Measurements from ENCODE around the gene SH2D3A.

Gene SH2D3A

DNA sequence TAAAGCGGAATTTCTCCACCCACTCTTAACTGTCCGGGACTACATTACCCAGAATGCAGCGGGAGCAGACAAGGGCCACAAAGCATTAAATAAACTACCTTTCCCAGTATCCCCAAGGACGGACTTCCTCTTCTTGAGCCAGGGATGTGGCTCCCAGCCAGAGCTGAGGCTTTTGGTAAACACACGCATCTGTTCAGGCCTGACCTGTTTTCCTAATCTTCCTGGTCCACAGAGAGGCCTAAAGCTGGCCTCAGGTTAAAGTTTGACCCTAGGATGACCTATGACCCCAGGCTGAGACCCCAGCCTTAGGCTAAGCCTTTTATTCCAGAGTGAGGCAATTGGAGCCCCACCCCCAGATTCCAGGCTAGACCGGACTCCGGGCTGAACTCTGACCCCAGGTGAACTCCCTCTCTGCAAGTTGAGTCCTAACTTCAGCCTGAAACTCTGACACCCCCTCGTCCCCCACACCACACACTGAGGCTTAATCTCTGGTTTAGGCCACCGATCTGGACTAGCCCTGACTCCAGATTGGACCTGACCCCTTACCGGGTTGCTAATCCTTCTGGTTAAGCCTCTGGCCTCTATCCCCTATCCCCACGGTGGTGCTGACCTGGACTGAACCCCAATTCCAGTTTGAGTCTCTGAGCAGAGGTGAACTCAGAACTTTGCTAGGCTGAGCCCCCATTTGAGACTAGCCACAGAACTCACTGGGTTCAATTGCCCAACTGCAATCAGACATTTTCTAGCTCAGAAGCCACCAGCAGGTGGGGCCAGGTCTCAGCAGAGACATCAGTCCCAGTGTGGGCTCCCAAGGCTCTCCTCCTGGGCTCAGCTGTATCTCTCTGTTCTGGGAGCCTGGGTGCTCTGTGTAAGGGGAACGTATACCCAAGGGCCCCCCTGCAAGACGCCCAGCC is 29.1 kb downstream of the SH2D3A start:
- DNase-seq (ENCODE audit: low read depth in 2 of 2) = peak; percentile 64 to 68

DNA sequence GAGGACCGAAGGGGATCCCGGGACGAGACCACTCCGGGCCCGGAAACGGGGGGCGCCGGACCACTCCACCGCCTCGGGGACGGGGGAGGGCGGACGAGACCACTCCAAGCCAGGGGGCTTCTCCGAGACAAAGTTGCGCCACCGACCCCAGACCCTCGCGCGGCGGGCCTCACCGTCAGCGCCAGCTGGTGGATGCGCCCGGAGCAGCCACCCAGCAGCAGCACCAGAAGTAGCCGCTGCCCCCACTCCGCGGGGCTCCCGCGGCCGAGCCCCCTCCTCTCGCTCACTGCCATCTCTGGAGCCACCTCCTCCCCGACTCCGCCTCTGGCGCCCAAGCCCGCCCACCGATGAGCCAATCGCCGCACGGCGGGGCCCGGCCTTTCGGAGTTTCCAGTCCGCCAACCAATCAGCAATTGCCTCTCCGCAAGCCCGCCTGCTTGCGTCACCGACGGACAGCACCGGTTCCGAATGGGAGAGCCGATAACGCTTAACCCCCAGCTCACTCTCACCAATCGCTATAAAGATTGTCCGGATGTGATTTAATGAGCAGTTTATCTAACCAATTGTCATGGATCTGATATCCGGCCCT is 29.9 kb downstream of the SH2D3A start, which contains the start of gene GPR108:
Gene GPR108 (minus strand): TSS at position 297 of the 589 bp plus-strand sequence. CDS start 4 bp downstream, at position 293.
- DNase-seq (ENCODE audit: low read depth in 2 of 2) = peak; percentile 96 to 97

DNA sequence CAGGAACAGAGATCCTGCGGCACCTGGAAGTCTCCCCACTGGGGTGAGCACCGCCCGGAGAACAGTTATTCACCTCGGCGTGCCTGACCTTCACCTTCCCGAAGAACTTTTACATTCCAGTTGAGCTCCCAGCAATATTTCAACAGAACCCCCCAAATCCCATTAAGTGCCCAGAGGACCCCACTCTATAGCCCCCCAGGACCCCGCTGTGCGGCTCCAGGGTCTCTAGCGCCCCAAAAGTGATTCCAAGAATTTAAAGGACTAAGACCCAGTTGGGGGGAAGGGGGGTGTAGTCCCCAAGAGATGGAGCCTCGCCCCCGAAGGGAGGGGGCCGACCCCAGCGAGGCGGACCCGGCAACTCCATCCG is 30.3 kb downstream of the SH2D3A start:
- DNase-seq (ENCODE audit: low read depth in 2 of 2) = no peak

DNA sequence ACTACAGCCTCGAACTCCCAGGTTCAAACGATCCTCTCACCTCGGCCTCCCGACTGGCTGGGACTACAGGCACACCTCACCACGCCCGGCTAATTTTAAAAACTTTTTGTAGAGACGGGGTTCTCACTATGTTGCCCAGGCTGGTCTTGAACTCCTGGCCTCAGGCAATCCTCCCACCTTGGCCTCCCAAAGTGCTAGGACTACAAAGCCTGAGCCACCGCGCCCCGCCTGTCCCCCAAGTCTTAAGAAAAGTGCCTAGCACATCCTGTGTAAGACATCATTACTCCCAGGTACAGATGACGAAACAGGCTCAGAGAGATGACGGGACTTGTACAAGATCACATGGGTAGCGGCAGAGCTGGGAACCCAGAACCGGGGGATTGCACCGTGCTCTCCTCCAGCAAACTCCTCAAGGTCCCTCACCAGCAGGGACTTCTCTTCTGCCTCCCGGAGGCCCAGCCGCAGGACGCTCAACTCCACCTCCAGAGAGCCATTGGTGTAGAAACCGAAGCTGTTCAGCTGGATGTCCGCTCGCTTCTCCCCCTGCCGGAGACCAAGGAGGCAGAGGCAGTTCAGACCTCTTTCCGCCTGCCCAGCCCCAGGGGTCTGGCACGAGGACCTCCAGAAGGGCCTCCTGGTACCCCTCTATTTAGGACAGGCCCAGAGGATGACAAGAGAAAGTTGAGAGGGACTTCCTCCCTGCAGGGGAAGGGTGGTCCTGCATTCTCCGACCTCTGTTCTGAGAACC is 30.9 kb downstream of the SH2D3A start:
- peak; percentile 49 to 52 for DNase-seq (ENCODE audit: low read depth in 2 of 2)

DNA sequence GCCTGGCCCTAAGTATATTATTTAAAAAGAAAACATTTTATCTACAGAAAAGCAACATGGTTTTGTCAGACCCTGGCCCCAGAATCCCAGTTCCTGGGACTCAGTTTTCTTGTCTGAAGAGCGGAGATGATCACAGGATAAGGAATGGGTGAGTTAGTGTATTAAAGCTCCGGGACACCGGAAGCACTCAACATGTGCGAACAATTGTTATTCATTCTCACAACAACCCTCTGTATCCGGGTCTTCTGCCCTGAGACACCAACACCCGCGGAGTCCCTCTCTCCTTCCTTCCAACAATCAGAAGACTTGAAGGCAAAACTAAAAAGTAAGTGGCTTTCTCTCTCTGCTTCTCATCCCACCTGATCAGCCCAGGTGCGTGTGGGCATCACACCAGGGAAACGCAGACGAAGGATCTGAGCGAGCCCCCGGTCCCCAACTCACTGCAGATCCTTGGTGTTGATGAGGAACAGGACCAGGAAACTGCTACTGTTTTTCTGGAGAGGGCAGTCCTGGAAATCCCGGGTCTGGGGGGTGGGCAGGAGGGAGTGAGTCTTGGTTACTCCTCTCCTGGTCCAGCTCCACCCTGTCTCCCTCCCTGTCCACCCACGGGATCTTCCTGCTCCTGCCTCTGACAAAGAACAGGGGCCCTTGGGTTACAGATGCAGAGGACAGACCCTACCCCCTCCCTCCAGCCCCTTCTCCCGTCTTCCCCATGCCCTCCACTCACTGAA is 31.9 kb downstream of the SH2D3A start:
- DNase-seq (ENCODE audit: low read depth in 2 of 2) = no peak

DNA sequence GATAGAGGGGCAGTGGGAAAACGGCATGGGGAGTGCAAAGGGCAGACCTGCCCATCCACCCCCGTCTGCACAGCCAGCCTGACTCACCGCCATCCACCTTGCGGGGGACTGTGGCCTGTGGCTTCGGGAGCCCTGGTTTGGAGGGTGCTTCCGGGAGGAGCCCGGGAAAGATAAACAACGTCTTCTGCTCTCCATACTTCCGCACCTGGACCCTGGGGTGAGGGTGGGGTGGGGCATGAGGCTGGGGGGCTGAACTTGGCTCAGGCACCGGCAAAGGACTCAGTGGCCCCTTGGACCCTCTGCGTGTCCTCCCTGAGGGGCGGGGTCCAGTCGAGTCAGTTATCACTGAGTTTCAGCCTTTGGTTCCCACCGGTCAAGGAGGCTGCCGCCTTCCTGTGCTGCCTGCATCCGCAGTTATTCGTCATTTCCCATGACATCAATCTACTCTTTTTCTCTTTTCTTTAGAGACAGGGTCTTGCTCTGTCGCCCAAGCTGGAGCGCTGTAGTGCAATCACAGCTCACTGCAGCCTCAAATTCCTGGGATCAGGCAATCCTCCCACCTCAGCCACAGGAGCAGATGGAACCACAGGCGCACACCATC is 33.0 kb downstream of the SH2D3A start:
- DNase-seq (ENCODE audit: low read depth in 2 of 2) = no peak

DNA sequence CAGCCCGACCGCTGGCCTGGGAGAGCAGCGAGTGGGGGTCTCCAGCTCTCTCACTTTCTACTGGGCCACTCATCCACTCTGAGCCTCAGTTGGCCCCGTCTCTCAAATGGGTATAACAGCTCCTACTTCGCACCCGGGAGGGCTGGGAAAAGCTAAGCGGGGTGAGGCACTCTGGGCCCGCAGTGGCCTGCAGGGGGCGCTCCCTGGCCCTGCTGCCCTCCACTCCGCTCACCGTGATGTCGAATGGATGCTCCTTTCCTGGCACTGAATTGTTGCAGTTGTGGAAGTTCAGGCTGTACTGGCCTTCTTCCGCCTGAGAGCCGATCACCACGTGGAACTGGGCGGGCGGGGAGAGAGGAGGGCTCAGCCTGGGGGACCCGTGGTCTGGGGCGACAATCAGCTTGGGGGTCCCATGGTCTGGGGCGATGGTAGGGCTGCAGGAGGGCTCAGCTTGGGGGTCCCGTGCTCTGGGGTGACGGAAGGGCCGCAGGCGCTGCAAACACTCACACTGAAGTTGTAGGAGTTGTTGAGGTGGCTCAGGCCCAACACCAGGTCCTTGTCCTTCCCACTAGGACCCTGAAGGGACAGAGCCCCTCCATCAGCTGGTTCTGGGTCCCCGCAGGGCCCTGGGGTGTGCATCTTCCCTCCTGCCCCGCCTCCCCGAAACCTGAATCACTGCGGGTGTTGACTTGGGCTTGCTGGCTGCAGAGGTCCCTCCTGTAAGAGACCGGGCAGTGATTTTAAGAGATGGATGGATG is 33.7 kb downstream of the SH2D3A start:
- DNase-seq (ENCODE audit: low read depth in 2 of 2) = no peak

DNA sequence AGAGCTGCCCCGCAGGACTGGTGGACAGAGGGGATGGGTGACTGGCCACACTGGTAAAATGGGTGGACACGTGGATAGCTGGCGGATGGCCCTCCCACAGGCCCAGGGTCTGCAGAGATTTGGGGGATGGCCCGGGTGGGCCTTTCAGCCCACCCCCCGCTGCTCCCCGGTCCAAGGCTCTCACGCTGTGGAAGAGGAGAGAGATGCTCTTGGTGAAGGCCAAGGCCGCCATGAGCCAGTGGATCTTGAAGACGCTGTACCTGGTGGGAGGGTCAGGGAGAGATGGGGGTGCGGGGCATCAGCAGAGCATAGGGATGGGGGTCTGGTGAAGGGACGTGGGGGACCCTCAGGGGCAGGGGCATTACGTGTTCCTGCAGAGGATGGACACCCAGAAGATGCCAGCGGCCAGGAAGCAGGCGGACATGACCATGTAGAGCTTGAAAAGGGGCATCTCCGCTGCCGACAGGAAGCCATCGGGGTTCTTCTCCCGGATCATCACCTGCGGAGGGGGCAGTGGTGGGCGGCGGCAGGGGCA is 34.4 kb downstream of the SH2D3A start:
- no peak for DNase-seq (ENCODE audit: low read depth in 2 of 2)

DNA sequence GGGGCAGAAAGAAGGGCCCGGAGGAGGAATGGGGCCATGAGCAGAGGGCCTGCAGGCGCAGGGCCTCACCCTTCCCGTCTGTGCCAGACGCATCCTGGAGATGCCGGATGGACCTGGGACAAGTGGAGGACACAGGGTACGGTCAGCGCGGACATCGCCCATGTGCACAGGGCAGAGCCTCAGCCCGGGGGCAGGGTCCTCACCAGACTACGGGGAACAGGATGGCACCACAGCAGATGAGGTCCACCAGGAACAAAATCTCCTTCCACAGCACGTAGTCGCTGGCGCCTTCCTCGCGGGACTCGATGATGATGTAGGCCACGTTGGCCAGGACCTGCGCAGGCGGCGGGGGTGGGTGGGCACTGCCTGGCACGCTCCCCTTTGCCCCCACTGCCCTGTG is 35.4 kb downstream of the SH2D3A start:
- no peak for DNase-seq (ENCODE audit: low read depth in 2 of 2)

DNA sequence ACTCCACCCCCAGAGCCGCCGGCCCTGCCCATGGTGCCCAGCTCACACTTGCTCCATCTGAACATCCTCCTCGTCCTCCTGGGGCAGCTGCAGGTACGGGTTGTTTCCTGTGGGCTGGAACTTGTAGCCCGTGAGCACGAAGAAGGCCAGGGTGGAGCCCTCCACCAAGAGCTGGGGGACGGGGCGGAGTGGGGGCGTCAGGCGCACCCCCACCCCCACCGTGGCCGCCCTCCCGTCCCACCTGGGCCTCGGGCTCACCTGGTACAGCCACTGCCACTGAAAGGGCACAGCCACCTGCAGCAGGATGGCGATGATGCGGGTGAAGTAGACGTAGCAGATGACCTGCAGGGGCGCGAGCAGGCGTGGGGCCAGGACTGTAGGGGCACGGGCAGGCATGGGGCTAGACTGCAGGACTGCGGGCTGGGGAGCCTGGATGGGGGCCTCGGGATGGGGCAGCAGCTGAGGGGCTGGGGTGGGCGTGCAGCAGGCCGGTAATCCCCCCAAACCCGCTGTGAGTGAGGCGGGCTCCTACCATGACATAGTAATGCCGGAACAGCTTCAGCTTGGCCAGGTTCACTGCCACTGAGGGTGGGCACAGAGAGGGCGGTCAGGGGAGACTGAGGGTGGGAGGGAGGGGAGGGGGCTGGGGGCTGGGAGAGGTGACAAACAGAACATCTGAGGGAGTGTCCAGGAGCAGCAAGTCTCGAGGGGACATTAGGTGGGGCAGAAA is 36.1 kb downstream of the SH2D3A start:
- no peak for DNase-seq (ENCODE audit: low read depth in 2 of 2)

DNA sequence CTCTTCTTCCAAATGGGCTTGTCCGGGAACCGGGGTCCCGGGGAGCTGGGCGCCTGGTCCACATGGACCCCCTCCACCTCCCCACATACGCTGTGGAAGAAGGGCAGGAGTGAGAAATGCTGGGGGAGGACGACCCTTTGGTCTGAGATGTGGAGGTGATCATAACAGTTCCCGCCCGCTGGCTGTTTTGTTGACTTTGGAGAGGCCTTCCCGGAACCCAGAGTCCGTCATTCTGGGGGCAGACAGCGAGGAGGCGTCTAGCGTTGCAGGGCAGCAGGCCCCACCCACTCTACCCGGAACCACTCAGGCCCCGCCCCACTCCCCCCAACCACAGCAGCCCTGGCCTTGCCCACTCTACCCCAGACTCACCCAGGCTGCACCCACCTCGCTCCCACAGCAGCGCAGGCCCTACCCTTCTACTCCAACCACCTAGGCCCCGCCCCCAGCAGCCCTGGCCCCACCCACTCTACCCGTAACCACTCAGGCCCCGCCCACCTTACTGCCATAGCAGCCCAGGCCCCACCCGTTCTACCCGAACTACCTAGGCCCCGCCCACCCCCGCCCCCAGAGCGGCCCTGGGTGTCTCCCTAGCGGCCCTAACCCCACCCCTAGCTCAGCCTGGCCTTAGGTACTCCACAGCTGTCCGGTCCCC is 37.0 kb downstream of the SH2D3A start:
- peak in 1 of 2 donors; percentile 36 for DNase-seq (ENCODE audit: low read depth in 2 of 2)

DNA sequence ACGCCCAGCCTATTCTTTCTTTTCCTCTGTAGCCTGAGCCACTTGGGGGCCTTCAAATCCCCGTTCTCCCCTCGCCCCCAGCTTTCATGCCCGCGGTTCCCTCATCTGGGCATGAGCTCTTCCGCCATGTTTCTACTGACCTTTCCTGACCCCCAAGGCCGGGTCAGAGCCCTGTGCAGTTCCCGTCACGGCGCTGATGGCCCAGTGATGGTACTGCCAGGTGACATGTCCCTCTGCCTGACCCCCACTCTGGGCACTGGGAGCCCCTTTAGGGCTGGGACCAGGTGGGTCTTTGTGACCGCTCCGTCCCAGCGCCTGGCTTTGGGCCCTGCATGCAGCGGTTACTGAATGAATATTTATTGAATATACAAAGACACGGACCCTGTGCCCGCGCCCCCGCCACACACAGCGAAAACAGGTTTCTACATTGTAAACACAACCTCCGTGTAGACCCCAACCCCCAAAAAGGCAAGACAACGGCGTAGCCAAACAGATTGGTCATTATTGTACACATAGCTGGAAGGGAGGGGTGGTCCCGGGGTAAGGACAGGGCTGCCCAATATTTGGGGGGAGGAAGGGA is 37.6 kb downstream of the SH2D3A start:
- DNase-seq (ENCODE audit: low read depth in 2 of 2) = no peak

DNA sequence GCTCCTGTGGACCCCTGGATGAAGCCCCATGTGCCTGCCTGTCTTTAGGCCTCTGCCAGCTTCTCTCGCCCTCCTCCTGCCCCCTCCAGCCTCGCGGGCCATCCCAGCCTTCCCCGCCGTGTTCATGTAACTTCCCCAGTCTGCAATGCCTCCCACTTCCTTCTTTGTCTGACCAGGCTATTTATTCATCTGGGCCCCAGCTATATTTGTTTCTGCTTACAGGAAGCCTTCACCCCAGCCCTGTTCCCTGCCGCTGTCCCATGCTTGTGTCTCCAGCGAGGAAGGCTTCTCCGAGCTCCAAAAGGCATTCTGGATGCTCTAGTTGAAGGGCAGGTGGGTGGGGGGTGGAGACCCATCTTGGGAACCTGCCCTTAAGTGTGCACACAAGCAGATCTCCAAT is 38.9 kb downstream of the SH2D3A start:
- DNase-seq (ENCODE audit: low read depth in 2 of 2) = no peak

DNA sequence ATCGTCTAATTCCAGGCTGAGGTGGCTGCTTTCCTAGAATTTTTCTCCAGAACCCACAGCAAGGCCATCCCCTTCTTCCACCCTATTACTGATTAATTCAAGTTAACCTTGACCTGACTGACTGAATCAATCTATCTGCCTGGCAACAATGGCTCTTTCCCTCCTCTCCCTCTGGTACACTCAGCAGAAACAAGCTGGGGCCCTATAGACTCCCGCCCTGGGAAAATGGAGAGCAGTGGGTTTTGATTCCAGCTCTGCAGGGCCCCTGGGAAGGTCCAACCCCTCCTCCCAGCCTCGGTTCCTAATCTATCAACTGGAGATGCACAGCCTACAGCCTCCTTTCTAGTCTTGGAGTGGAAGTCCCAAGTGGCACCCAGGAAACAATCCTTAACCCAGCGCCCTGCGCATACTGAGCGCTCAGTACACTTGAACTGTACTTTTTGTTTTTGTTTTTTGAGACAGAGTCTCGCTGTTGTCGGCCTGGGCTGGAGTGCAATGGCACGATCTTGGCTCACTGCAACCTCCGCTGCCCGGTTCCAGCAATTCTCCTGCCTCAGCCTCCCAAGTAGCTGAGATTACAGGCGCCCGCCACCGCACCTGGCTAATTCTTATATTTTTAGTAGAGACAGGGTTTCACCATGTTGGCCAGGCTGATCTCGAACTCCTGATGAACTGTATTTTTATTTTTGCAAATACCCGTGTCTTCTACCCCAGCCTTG is 41.6 kb downstream of the SH2D3A start:
- DNase-seq (ENCODE audit: low read depth in 2 of 2) = no peak

DNA sequence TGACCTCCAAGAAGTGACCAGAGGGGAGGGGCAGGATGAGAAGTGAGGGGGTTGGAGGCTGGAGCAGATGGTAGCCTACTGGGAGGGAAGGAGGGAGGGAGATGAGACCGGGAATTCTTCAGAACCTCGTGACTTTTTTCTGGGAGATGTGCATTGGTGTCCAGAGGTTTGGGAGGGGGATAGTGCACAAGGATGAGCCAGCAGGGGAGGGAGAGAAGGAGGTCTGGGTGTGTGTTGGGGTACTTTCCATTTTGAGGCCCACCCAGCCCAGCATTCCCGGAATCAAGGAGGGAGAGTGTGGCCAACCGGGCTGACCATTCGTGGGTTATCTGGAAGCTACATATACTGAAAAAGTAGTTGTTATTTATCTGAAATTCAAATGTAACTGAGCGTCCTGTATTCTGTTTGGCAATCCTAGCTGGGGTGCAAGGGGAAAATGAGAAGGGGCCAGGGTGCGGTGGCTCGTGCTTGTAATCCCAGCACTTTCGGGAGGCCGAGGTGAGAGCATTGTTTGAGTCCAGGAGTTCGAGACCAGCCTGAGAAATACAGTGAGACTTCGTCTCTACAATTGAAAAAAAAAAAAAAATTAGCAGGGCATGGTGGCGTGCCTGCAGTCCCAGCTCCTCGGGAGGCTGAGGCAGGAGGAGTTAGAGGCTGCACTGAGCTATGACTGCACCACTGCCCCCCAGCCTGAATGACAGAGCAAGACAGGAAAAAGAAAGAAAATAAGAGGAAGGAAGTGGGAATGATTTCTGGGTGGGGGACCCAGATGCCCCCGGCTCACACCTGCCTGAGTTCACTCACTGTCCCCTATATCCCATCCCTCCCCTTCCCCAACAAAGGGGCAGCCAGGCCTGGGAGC is 42.4 kb downstream of the SH2D3A start:
- no peak for DNase-seq (ENCODE audit: low read depth in 2 of 2)

DNA sequence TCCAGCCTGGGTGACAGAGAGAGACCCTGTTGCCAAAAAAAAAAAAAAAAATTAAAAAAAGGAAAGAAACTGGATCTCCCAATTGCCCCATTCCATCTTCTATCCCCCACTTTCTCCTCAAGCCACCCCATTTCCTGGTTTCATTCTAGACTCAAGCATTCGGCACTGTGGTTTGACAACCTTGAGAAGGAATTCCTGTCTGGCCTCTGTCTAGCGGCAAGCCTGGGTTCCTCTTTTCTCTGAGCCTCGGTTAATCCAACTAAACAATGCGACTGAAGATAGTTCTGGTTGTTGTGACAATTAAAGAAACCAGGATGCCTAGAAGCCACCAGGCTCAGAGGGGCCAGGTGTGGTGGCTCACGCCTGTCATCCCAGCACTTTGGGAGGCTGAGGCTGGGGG is 43.5 kb downstream of the SH2D3A start:
- no peak for DNase-seq (ENCODE audit: low read depth in 2 of 2)

DNA sequence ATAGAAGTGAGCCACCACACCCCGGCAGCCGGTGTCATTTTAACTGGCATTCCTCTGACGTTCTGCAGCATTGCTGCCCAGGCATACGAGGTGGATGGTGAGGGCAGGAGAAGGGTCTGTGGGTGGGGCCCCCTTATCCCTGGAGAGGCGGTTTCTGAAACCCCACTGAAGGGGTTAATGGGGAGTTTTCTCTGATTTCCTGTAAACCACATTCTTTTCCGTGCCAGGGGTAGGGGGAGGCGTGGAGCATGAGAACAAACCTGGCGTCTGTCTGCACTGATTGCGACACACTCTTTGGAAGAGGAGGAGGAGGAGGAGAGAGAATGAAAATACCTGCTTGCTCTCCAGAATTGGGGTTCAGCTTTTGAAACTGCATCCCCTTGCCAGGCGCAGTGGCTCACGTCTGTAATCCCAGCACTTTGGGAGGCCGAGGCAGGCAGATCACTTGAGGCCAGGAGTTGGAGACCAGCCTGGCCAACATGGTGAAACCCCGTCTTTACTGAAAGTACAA is 44.1 kb downstream of the SH2D3A start:
- DNase-seq (ENCODE audit: low read depth in 2 of 2) = no peak
